Embryonic facial prominence (tissue), 1 donor: Measurements from ENCODE around the gene MPV17L2.

Experiments
- DNase-seq: peaks from one replicate; pipeline ENCODE4 v3.0.0-alpha.2; 2016; ENCODE audit errors: extremely low spot score

MPV17L2 gene

GRCh38 chr19:18160971-18161635 is 31.9 kb upstream of the MPV17L2 start:
- DNase-seq: no peak

GRCh38 chr19:18161636-18162002 is 31.4 kb upstream of the MPV17L2 start:
- DNase-seq: no peak

GRCh38 chr19:18164072-18164471 is 28.9 kb upstream of the MPV17L2 start:
- no peak for DNase-seq

GRCh38 chr19:18165794-18166544 is 27.0 kb upstream of the MPV17L2 start:
- DNase-seq: no peak

GRCh38 chr19:18167011-18167410 is 26.0 kb upstream of the MPV17L2 start:
- DNase-seq: no peak

GRCh38 chr19:18167975-18168645 is 24.9 kb upstream of the MPV17L2 start:
- no peak for DNase-seq

- no peak for DNase-seq
These were observed 24.2 kb upstream of the MPV17L2 start for GRCh38 chr19:18168673-18169381.

GRCh38 chr19:18170714-18171255 is 22.2 kb upstream of the MPV17L2 start:
- DNase-seq: no peak

GRCh38 chr19:18171605-18172327 is 21.3 kb upstream of the MPV17L2 start:
- no peak for DNase-seq

- DNase-seq: no peak
These were observed 20.5 kb upstream of the MPV17L2 start for GRCh38 chr19:18172331-18173053.

GRCh38 chr19:18173054-18173571 is 19.9 kb upstream of the MPV17L2 start:
- no peak for DNase-seq

GRCh38 chr19:18173572-18174288 is 19.3 kb upstream of the MPV17L2 start, which contains the start of gene IFI30:
TSS of gene IFI30 (plus strand) at chr19:18173813. CDS start at chr19:18173842, 29 bp downstream.
- DNase-seq: no peak

- no peak for DNase-seq
These were observed 18.0 kb upstream of the MPV17L2 start for GRCh38 chr19:18174983-18175382.

GRCh38 chr19:18176367-18177310 is 16.4 kb upstream of the MPV17L2 start:
- DNase-seq: no peak

GRCh38 chr19:18179957-18180356 is 13.1 kb upstream of the MPV17L2 start:
- DNase-seq: no peak

- no peak for DNase-seq
These were observed 9.5 kb upstream of the MPV17L2 start for GRCh38 chr19:18183529-18183928.

GRCh38 chr19:18185538-18185937 is 7.5 kb upstream of the MPV17L2 start:
- no peak for DNase-seq

GRCh38 chr19:18190278-18190677 is 2.7 kb upstream of the MPV17L2 start:
- DNase-seq: no peak
